GM23248 (cell line): Measurements from ENCODE around the gene TIMM21. TPM values are rescaled to one million over a fixed set of nuclear protein-coding genes. Genes with fewer than 3 reads are reported as not detected.

Experiments used
- DNase-seq: peaks from one replicate; pipeline ENCODE4 v3.0.0-alpha.2; 2015
- H2AFZ ChIP-seq: fragments of 200-600 bp; sonication (generic); 2 replicates; pipeline ENCODE4 v1.6.1; 2016; ENCODE audit warnings: antibody characterized with exemption
- H3F3A ChIP-seq: fragments of 200-600 bp; sonication (generic); 2 replicates; pipeline ENCODE4 v1.6.1; 2016; ENCODE audit warnings: mild to moderate bottlenecking, antibody characterized with exemption, mixed run types; ENCODE audit not compliant: insufficient read depth
- H3K27ac ChIP-seq: fragments of 200-600 bp; sonication (generic); 2 replicates; pipeline ENCODE4 v1.5.1; 2016; ENCODE audit warnings: mild to moderate bottlenecking
- H3K27me3 ChIP-seq: fragments of 200-600 bp; sonication (generic); replicated peaks from 2 replicates; pipeline ENCODE4 v1.6.1; 2016; ENCODE audit warnings: mild to moderate bottlenecking; ENCODE audit not compliant: insufficient read depth
- H3K36me3 ChIP-seq: fragments of 200-600 bp; sonication (generic); 2 replicates; pipeline ENCODE4 v1.6.1; 2016; ENCODE audit warnings: low read depth, mild to moderate bottlenecking
- H3K4me1 ChIP-seq: fragments of 200-600 bp; sonication (generic); 2 replicates; pipeline ENCODE4 v1.6.1; 2016; ENCODE audit warnings: mild to moderate bottlenecking; ENCODE audit not compliant: insufficient read depth
- H3K4me2 ChIP-seq: fragments of 200-600 bp; sonication (generic); one replicate; pipeline ENCODE4 v1.6.1; 2016; ENCODE audit warnings: mild to moderate bottlenecking; ENCODE audit not compliant: unreplicated experiment
- H3K4me3 ChIP-seq: fragments of 200-600 bp; sonication (generic); 2 replicates; pipeline ENCODE4 v1.5.1; 2016; ENCODE audit warnings: mild to moderate bottlenecking
- H3K79me2 ChIP-seq: fragments of 200-600 bp; sonication (generic); 2 replicates; pipeline ENCODE4 v1.6.1; 2016; ENCODE audit warnings: mild to moderate bottlenecking; ENCODE audit not compliant: insufficient read depth
- H3K9ac ChIP-seq: fragments of 200-600 bp; sonication (generic); 2 replicates; pipeline ENCODE4 v1.6.1; 2016; ENCODE audit warnings: mild to moderate bottlenecking
- H3K9me2 ChIP-seq: fragments of 200-600 bp; sonication (generic); 2 replicates; pipeline ENCODE4 v1.6.1; 2016; ENCODE audit warnings: mixed run types, mild to moderate bottlenecking, moderate library complexity; ENCODE audit not compliant: insufficient read depth
- H3K9me3 ChIP-seq: fragments of 200-600 bp; sonication (generic); one replicate; pipeline ENCODE4 v1.6.1; 2017; ENCODE audit warnings: low read depth
- H4K20me1 ChIP-seq: fragments of 200-600 bp; sonication (generic); 2 replicates; pipeline ENCODE4 v1.6.0; 2016; ENCODE audit not compliant: insufficient read depth
- EZH2 ChIP-seq: fragments of 200-600 bp; sonication (generic); IDR thresholded peaks from 2 replicates; pipeline ENCODE4 v1.6.1; 2018; ENCODE audit warnings: antibody characterized with exemption, mild to moderate bottlenecking; ENCODE audit not compliant: insufficient read depth, poor library complexity, severe bottlenecking
- EZH2phosphoT487 ChIP-seq: fragments of 200-600 bp; sonication (generic); IDR thresholded peaks from 2 replicates; pipeline ENCODE4 v1.6.1; 2018; ENCODE audit warnings: antibody characterized with exemption, moderate library complexity, mild to moderate bottlenecking, low read depth; ENCODE audit not compliant: insufficient read depth
- WGBS, 2 experiments: methylation state at CpG; one replicate each; pipeline ENCODE4 v1.1.6; 2015 to 2017; ENCODE audit warnings: low lambda C conversion rate in 2 of 2, low coverage in 1 of 2; ENCODE audit errors: missing lambda C conversion rate in 2 of 2; 5-methylcytosine and 5-hydroxymethylcytosine counted together
- in situ Hi-C: fragments of 300-500 bp; cut with MboI; formaldehyde crosslinking; loops from 2 replicates; pipeline ENCODE4 v1.15.0; 2020
- polyA plus RNA-seq: library from polyadenylated mRNA; unstranded; fragments of >200 nt; fragmentation: Nextera tagmentation; extraction: Ambion mirVana; gene quantifications from 2 replicates; pipeline ENCODE4 v1.2.1, GENCODE V29; 2016
- total RNA-seq: library from RNA; depleted of rRNA; stranded (reverse); fragments of >200 nt; shearing (Covaris generic); gene quantifications from 2 replicates; pipeline ENCODE4 v1.2.3, GENCODE V29; 2014

Gene TIMM21
- total and polyA plus RNA-seq, 2 experiments from 2014 or later, result 32.1 to 88.0 TPM

- in situ Hi-C loops, result loop anchor here (25.0 kb wide), 2 partner anchors 312 to 387 kb away; partner anchors contain the start of gene CNDP2
- Histone ChIP-seq H4K20me1 (no peaks in the 10 kb centered on the region), H3K9ac (no peak overlapping the region), H3K4me3 (no peak overlapping the region), H3K4me1 (no peaks in the 10 kb centered on the region), H3K27ac (no peak overlapping the region), H3K9me3 (no peaks in the 10 kb centered on the region), H2AFZ (no peak overlapping the region), H3K79me2 (no peaks in the 10 kb centered on the region), H3K9me2 (no peaks in the 10 kb centered on the region), H3K4me2 (no peak overlapping the region), H3K36me3 (no peaks in the 10 kb centered on the region), H3F3A (no peaks in the 10 kb centered on the region), H3K27me3 (peaks cover 25% of the 10 kb centered on the region)
- no peak for TF ChIP-seq EZH2
- no peak for TF ChIP-seq EZH2phosphoT487
- DNase-seq, result no peak
- WGBS, 2 experiments, result 45 to 46% methylated on average over 6 of the region's 6 CpGs
Observed at GRCh38 chr18:74175658-74176057, 27.3 kb downstream of the TIMM21 start.

GRCh38 chr18:74178884-74179283 is 30.6 kb downstream of the TIMM21 start:
- H3K9me3 ChIP-seq, result no peaks in the 10 kb centered on the region
- H3K79me2 ChIP-seq, result no peaks in the 10 kb centered on the region
- H3K4me2 ChIP-seq, result no peak overlapping the region
- H3K4me3 ChIP-seq, result no peak overlapping the region
- H3K36me3 ChIP-seq, result no peaks in the 10 kb centered on the region
- H3K27me3 ChIP-seq, result peaks cover 26% of the 10 kb centered on the region
- H3K9ac ChIP-seq, result no peak overlapping the region
- no peaks in the 10 kb centered on the region for H3F3A ChIP-seq
- 63 to 86% methylated on average over 1 of the region's 1 CpG for WGBS, 2 experiments
- TF ChIP-seq EZH2phosphoT487 (no peak), EZH2 (no peak)
- H2AFZ ChIP-seq, result no peak overlapping the region
- in situ Hi-C loops, result loop anchor here (25.0 kb wide), 2 partner anchors 308 to 383 kb away; partner anchors contain the start of gene CNDP2
- H3K9me2 ChIP-seq, result no peaks in the 10 kb centered on the region
- DNase-seq, result no peak
- no peak overlapping the region for H3K27ac ChIP-seq
- no peaks in the 10 kb centered on the region for H4K20me1 ChIP-seq
- H3K4me1 ChIP-seq, result no peaks in the 10 kb centered on the region

GRCh38 chr18:74179623-74180199 is 31.4 kb downstream of the TIMM21 start:
- 62 to 75% methylated on average over 10 of the region's 10 CpGs for WGBS, 2 experiments
- no peaks in the 10 kb centered on the region for H4K20me1 ChIP-seq
- no peaks in the 10 kb centered on the region for H3F3A ChIP-seq
- H3K9ac ChIP-seq, result no peak overlapping the region
- no peaks in the 10 kb centered on the region for H3K4me1 ChIP-seq
- H2AFZ ChIP-seq, result no peak overlapping the region
- in situ Hi-C loops, result loop anchor here (25.0 kb wide), 2 partner anchors 308 to 383 kb away; partner anchors contain the start of gene CNDP2
- H3K79me2 ChIP-seq, result no peaks in the 10 kb centered on the region
- no peaks in the 10 kb centered on the region for H3K9me3 ChIP-seq
- no peaks in the 10 kb centered on the region for H3K36me3 ChIP-seq
- H3K27ac ChIP-seq, result no peak overlapping the region
- H3K4me3 ChIP-seq, result no peak overlapping the region
- no peaks in the 10 kb centered on the region for H3K9me2 ChIP-seq
- no peak overlapping the region for H3K4me2 ChIP-seq
- DNase-seq, result no peak
- H3K27me3 ChIP-seq, result peaks cover 34% of the 10 kb centered on the region
- TF ChIP-seq EZH2 (no peak), EZH2phosphoT487 (no peak)

GRCh38 chr18:74182335-74182734 is 34.0 kb downstream of the TIMM21 start:
- H3K4me2 ChIP-seq, result no peak overlapping the region
- 79 to 91% methylated on average over 17 to 19 of the region's 19 CpGs for WGBS, 2 experiments
- no peaks in the 10 kb centered on the region for H3K79me2 ChIP-seq
- no peaks in the 10 kb centered on the region for H3K36me3 ChIP-seq
- no peaks in the 10 kb centered on the region for H4K20me1 ChIP-seq
- H2AFZ ChIP-seq, result no peak overlapping the region
- no peak for TF ChIP-seq EZH2phosphoT487
- no peak for TF ChIP-seq EZH2
- no peak overlapping the region for H3K4me3 ChIP-seq
- no peak for DNase-seq
- H3K9ac ChIP-seq, result no peak overlapping the region
- H3K9me2 ChIP-seq, result no peaks in the 10 kb centered on the region
- no peaks in the 10 kb centered on the region for H3F3A ChIP-seq
- peaks cover 40% of the 10 kb centered on the region for H3K27me3 ChIP-seq
- no peak overlapping the region for H3K27ac ChIP-seq
- H3K9me3 ChIP-seq, result no peaks in the 10 kb centered on the region
- in situ Hi-C loops, result loop anchor here (25.0 kb wide), 2 partner anchors 305 to 380 kb away; partner anchors contain the start of gene CNDP2
- no peaks in the 10 kb centered on the region for H3K4me1 ChIP-seq
